HG03064 (cell line): ENCODE results near the gene DFFA.
"Not testable (repeated sequence)": the region's sequence is repeated elsewhere in the genome, so short reads cannot be mapped to it uniquely, and the experiment has no call there.

ENCODE experiments used
- ATAC-seq: cut with Tn5 transposase; IDR thresholded peaks from one replicate; pipeline ENCODE4 v1.9.1; 2021; ENCODE audit warnings: low read depth; ENCODE audit not compliant: unreplicated experiment

Gene DFFA

DNA sequence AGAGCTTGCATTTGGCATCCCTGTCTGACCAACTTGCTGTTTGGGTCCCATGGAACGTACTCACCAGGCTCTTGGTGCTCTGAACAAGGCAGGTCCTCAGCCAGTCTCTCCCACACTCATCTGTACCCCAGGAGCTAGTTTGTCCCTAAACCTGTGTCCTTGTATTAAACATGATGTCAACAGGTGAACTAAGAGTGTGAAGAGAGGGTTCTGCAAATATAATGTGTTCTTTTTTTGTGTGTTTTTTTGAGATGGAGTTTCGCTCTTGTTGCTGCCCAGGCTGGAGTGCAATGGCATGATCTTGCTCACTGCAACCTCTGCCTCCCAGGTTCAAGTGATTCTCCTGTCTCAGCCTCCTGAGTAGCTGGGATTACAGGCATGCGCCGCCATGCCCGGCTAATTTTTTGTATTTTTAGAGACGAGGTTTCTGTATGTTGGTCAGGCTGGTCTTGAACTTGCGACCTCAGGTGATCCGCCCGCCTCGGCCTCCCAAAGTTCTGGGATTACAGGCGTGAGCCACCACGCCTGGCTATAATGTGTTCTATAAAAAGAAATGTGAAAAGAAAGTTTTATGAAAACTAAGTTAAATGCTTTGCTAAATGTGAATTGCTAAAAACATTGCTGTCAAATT, 33.8 kb upstream of the DFFA start:
- not testable (repeated sequence) for ATAC-seq

DNA sequence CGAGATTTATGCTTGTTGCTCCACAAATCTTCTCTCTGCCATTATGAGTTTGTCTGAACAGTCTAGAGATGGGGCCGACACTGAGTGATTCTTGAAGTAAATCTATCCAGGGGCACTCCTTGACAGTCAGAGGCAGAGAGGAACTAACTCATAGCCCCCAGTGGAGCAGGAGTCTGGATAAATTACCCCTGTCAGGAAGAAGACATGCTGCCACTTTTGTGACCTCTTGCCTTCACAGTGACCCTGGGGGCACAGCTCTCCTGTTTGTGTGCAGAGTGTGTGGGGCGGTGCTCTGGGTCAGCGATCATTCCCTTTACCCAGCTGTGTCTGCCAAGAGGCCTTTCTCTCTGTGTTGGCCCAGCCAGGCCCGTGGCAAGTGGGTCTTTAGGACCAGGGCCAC, 31.9 kb upstream of the DFFA start:
- no peak for ATAC-seq

DNA sequence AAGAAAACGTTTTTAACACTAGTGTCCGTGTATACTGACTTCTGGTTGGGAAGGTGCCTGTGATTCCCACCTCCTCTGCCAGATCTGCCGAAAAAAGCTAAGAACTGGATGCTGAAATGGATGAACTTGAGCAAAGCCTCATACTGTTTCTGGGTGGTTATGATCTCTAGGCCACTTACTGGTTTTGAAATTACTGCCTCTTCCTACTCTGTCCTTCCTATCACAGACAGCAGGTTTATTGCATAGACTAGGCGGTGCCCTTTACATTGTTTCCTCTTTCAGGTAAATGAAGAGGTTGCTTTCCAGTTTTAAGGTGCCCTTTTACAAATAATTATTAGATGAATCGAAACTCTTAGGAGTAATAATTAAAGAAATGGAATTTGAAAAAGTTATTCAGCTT, 29.9 kb upstream of the DFFA start:
- no peak for ATAC-seq

DNA sequence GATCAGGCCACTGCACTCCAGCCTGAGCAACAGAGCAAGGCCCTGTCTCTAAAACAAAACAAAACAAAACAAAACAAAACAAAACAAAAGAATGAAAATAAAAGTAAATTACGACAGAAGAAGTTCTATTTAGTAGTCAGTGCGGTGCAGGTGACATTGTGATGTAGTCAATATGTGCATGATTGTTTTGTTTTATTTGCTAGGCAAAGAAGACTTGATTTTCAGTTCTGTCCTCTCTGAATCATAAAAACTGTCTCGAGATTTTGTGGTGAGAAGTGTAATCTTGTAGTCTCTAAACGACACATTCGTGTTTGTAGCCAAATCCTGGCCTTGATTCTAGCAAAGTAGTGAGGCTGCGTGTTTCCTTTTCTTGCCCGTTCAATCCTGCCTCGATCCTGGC, 25.9 kb upstream of the DFFA start:
- no peak for ATAC-seq

DNA sequence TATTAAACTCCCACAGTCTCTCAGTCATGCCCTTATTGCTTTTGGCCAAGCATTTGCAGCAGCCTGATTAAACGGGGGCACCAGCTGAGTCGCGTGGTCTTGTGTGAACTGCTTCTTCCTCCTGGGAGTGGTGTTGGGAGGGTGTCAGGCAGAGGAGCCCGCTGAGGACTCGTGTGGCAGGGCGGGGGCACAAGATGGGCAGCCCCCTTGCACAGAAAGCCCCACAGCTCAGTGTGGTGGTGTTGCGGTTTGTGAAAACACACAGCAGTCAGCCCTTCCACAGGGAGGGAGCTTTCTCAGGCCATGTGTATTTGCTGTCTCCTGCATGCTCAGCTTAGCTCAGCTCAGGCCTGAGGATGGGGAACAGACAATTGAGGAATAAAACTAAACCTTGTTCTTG, 24.8 kb upstream of the DFFA start:
- ATAC-seq, result no peak

DNA sequence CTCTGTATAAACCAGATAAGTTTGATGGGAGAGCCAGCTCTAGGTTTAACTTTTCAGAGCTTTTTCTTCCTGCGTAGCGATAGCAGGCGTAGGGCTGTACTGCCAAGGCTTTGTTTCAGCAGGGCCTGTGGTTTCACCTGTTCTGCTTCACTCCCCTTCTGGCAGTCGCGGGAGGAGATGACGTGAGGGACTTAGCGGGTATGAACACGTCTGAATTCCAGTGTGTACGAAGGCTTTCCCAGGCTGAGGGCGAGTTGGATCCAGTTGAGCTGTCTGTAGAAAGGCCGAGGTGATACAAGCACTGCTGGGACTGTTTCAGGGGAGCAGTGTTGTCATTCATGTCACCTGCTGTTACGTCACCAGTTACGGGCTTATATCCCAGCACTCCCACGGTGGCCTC, 23.6 kb upstream of the DFFA start:
- ATAC-seq, result no peak

DNA sequence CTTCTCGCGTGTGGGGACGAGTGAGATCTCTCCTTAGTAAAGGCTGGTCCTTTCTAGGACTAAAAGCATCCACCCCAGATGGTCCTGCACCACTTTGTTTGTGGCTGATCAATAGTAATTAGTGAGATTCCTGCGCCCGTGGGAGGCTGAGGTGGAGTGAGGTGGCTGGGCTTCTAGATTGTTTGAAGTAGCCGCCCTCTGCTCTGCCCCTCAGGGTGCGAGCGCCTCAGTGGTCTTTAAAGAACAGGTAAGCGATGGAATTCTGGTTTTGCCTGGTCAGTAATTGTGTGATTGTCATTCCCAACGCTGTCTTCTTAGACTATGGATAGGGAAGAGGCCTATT, 23.1 kb upstream of the DFFA start:
- ATAC-seq, result no peak

DNA sequence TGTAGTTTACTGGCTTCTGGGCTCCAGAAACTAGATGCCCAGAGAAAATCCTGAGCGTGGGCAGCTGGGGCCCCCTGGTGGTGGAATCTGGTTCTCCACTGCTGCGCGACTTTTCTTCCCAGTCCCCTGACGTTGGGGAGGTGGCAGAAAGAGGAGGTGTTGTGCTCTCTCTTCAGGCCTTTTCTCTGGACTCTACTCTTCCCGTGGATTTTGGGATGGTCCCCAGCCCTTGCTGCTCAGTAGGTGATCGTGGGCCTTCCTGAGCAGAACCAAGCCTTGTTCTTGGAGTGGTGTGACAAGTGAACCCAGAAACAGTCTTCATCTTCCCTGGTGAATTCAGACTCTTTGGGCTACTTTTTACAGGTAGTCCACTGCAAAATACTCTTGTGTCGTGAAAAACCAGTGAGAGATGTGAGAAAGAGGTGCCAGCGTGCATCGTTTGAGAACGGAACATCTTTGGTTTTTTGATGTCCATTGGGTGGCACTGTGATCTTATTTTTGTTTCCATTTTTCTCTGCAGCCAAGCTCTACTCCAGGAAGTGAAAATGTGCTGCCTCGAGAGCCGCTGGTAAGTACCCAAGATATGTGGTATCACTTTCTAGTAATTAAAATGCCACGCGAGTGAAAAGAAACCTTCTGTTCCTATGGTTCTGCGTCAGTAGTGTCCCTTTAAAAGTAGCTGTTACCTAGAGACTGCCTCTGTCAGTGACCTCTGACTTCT, 22.6 kb upstream of the DFFA start:
- ATAC-seq, result peak; percentile 55

DNA sequence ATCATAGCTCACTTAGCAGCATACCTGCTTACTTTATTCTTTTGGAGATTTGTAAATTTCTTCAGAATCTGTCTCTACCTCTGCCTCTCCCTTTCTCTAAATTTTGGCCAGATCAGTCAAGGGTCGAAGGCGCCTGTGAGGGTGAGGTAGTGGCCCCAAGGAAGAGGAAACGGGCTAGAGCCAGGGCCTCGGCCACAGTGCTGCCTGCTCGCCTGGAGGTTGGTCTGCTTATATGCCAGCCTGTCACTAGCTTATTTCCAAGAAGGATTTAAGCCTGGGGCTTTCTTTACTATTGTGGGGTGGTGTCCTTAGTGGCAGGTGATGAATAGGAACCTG, 22.1 kb upstream of the DFFA start:
- ATAC-seq, result no peak

DNA sequence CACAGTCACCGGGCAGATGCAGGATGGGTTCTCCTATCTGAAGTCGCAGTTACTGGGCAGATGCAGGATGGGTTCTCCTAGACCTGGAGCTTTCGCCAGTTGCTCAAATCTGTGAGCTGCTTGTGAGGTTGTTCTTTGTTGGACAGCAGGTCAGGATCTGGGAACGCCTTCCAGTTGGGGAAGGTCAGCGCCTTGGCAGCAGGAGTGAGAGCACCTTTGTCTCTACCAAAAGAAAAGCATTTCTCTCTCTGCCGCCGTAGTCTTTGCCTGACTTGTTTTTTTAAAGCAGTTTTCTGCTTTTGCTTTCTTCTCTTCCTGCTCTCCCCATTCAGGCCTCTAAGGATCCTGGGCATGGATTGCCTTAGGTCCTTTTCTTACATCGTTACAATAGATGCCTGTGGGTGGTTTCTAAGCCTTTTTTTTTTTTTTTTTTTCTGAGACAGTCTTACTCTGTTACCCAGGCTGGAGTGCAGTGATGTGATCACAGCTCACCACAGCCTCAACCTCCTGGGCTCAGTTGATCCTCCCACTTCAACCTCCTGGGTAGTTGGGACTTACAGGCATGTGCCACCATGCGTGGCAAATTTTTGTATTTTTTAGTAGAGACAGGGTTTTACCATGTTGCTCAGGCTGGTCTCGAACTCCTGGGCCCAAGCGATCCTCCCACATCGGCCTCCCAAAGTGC, 18.1 kb upstream of the DFFA start:
- no peak for ATAC-seq

DNA sequence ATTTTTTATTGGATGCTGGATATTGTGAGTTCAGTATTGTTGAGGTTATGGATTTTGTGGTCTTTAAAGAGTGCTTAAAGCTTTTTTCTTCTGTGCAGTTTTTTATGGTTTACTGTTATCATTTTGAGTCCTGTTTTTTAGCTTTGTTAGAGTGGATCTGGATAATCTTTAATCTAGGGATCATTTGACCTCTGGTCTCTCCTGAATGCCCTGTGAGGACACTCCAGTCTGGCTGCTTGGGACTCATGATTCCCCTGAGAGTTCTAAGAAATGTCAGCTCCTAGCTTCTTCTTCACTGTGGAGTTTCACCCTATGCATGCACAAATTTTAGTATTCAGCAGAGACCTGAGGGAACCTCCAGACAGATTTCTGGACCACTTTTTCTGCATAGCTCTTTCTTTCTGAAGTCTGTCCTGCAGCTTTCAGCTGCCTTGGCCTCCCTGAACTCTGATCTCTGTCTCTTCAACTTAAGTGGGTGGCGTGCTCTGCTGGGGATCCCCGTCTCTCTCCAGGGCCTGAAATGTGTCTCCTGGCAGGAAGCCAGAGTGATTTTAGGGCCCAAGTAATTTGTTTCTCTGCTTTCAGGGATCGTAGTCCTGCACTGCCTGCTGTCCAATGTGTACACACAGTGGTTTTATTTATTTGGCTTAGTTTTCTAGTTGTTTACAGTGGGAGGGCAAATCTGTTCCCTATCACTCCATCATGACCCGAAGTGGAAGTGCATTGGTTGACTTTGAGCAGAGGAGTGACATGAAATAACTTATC, 17.1 kb upstream of the DFFA start:
- no peak for ATAC-seq

DNA sequence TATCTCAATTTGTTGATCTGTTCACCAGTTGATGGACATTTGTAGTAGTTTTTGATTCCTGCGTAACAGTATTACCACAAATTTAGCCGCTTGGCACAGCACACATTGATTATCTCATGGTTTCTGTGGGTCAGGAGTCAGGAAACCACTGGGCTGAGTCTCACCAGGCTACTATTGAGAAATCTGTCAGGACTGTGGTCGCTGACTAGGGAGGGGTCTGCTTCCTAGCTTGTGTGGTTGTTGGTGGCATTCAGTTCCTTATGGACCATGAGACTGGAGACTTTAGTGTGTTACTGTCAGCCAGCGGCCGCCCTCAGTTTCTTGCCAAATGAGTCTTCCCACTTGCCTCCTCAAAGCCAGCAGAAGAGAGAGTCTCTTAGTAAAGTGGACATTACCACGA, 12.2 kb upstream of the DFFA start:
- no peak for ATAC-seq

DNA sequence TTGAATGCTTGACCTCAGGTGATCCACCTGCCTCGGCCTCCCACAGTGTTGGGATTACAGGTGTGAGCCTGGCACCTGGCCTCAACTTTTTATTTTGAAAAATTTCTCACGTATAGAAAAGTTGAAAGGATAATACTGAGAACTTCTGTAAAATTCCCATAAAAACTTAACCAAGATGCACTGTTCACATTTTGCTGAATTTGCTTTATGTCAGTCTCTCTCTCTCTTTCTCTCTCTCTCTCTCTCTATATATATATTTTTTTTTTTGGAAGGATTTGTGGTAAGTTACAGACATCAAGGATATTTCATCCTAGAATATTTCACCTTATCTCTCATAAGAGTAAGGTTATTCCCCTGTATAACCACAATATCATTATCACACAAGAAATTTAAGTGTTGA, 8.3 kb upstream of the DFFA start:
- no peak for ATAC-seq

DNA sequence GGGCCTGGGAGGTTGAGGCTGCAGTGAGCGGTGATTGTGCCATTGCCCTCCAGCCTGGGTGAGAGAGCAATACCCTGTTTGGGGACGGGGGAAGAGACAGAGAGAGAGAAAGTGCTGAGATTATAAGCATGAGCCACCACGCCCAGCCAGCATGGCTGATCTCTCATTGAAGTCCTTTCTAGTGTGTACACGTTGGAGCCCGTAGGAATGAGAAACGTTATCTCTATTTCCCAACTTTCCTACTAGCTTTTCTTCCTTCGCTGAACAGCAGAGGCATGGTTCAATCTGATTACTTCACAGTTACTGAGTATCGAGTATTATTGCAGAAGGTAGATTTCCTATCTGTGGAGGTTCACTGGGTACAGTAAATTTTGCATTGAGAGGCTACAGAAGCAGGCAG, 7.0 kb upstream of the DFFA start:
- ATAC-seq, result no peak

DNA sequence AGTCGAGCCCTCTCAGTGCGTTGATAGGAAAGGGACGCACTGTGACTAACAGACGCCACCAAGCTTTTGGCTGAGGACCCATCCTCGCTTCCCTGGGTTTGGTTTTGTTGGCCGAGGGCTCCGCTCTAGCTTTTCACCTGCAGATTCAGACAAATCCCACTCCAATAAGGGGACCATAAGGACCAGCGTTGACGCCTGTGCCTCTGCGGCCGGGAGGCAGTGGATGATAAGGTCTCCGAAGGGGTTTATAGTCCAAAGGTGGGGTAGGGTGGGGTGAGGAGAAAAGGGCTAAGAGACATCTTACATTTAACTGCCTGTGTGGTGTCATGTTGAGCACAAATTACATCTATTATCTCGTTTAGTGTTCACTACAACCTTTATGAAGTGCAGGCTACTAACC, 3.2 kb upstream of the DFFA start:
- ATAC-seq, result no peak

DNA sequence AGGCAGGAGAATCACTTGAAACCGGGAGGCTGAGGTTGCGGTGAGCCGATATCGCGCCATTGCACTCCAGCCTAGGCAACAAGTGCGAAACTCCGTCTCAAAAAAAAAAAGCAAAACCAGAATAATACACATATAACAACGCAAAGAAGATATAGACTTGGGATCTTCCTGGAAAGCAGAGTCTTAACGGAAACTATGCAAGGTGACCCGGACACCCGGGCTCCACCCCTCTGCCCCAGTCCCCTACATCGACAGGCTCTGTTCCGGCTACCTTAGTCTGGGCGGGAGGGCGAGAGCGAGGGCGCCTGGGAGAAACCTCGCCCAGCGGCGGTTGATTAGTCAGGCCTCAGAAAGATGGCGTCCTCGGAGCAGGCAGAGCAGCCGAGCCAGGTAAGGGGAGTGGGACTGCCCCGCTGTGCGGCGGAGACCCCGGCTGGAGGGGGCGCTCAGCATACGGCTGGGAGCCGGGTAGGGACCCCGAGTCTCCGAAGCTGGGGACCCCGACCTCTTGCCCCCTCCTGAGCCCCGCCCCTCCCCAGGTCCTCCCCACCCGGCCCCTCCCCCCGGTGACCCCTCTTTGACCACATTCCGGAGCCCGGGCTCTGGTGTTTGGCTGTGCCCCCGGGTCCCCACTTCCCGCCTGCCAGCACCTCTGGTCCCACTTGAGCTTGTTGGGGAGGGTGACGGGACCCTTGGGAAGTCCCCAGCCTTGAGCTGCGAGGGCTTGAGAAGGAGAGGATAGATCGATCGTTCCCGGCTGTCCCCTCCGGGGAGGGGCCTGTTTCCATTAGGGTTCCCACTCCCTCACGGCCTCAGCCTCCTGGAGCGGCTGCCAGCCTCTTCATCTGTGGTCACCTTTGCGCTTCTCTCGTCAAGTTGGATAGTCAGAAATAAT, 2.5 kb upstream of the DFFA start, which contains the start of gene PEX14:
TSS of gene PEX14 (plus strand) at position 338 of the 895 bp plus-strand sequence. CDS start at position 355, 17 bp downstream.
- peak; percentile 51 for ATAC-seq

DNA sequence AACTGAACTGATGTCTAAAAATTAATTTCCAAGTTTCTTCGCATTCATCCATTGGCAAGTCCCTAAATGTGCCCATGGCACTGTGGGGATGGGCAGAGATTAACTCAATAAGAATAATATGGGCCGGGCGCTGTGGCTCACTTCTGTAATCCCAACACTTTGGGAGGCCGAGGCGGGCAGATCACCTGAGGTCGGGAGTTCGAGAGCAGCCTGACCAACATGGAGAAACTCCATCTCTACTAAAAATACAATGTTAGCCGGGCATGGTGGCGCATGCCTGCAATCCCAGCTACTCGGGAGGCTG, 1.9 kb upstream of the DFFA start:
- not testable (repeated sequence) for ATAC-seq

DNA sequence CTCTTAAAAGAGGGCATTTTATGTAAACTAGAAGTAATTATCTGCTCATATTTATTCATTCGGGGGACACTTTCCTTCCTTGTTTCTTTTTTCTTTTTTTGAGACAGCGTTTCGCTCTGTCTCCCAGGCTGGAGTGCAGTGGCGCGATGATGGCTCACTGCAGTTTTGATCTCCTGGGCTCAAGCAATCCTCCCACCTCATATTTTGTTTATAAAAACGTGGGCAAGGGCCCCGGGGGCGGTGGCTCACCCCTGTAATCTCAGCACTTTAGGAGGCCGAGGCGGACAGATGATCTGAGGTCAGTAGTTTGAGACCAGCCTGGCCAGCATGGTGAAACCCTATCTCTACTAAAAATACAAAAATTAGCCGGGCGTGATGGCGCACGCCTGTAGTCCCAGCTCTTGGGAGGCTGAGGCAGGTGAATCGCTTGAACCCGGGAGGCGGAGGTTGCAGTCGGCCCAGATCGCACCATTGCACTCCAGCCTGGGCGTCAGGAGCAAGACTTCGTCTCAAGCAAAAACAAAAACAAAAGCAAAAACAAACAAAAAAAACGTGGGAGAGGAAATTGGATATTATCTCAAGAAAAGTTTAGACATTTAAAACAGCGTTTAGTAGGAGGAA, 926 bp upstream of the DFFA start:
- ATAC-seq, result no peak

DNA sequence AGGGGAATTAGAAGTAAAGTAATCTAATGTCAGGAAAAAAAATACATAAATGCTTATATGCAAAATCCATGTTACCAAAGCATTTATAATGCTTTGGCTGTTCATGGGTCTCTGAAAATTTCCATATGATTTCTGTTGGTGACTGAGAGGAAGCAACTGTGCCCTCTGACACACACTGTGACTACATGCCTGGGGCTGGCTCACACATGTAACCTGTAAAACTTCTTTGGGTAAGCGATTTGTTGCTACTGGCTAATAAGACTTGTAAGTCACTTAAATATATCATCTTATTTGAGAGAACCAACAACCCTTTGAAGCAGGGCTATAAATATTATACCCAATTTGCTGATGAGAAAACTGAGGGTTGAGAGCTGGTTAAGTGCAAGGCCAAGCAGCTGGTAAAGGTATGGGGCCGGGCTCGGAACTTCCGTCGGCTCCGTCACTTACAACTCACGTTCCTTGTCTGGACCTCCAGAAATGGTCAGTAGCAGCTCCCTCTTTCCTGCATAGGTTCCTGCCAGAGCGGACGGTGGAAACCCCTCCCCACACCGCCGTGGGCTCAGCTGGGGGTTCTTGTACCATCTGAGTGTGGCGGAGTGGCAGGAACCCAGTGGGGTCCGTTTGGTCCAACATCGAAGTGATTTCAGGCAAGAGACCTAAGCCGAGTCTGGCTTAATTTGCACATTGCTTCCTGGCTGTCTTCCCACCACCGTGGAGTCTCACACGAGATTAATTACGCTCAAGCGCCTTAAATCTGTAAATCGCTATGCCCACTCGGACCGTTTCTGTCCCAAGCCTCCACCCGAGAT, 714 bp downstream of the DFFA start:
- no peak for ATAC-seq
